ENCODE data around the gene SPRR2D. TPM values are rescaled to one million over a fixed set of nuclear protein-coding genes. Genes with fewer than 3 reads are reported as not detected.

SPRR2D gene
- total and polyA plus RNA-seq, 7 experiments from 2014 or later, result not detected

- Histone ChIP-seq H3K4me3 (ENCODE audit: low read length) (no peak overlapping the region), H3K27ac (ENCODE audit: low read depth, low read length) (no peak overlapping the region), H3K36me3 (ENCODE audit: control insufficient read depth in 2 of 3, insufficient read depth in 3 of 3, low read length in 3 of 3) (no peaks in the 10 kb centered on the region), H3K9me3 (ENCODE audit: control insufficient read depth in 2 of 3, low read length in 3 of 3) (no peaks in the 10 kb centered on the region), H3K27me3 (ENCODE audit: control insufficient read depth in 2 of 2, insufficient read depth in 2 of 2, low read length in 2 of 2) (no peaks in the 10 kb centered on the region), H3K4me1 (ENCODE audit: control insufficient read depth in 2 of 2, insufficient read depth in 2 of 2, low read length in 2 of 2) (no peaks in the 10 kb centered on the region)
- peaks cover 15 to 29% (median 24%) of the 10 kb centered on the region in 5 donors for H3K27me3 Mint-ChIP-seq
- no peak overlapping the region for H3K4me3 Mint-ChIP-seq
- no peak overlapping the region for H3K27ac Mint-ChIP-seq
- intact Hi-C loops (cut with micrococcal nuclease), result no loop called here
- no peaks in the 10 kb centered on the region for H3K4me1 Mint-ChIP-seq
- ChIA-PET POLR2A (no interaction called here), CTCF (no interaction called here)
- DNase-seq (no peak), ATAC-seq (no peak)
- peaks cover 0 to 19% (median 5%) of the 10 kb centered on the region in 11 donors for H3K9me3 Mint-ChIP-seq
- H3K36me3 Mint-ChIP-seq, result no peaks in the 10 kb centered on the region
These were observed 43.0 kb downstream of the SPRR2D start for GRCh38 chr1:152997901-152998300.

GRCh38 chr1:152996633-152997400, 44.1 kb downstream of the SPRR2D start:
- peaks cover 17 to 25% (median 23%) of the 10 kb centered on the region in 5 donors for H3K27me3 Mint-ChIP-seq
- intact Hi-C loops (cut with micrococcal nuclease), result no loop called here
- ATAC-seq, result no peak
- Histone ChIP-seq H3K27ac (ENCODE audit: low read depth, low read length) (no peak overlapping the region), H3K4me3 (ENCODE audit: low read length) (no peak overlapping the region), H3K27me3 (ENCODE audit: control insufficient read depth in 2 of 2, insufficient read depth in 2 of 2, low read length in 2 of 2) (no peaks in the 10 kb centered on the region), H3K36me3 (ENCODE audit: control insufficient read depth in 2 of 3, insufficient read depth in 3 of 3, low read length in 3 of 3) (no peaks in the 10 kb centered on the region), H3K4me1 (ENCODE audit: control insufficient read depth in 2 of 2, insufficient read depth in 2 of 2, low read length in 2 of 2) (no peaks in the 10 kb centered on the region), H3K9me3 (ENCODE audit: control insufficient read depth in 2 of 3, low read length in 3 of 3) (no peaks in the 10 kb centered on the region)
- H3K27ac Mint-ChIP-seq, result no peak overlapping the region
- H3K36me3 Mint-ChIP-seq, result no peaks in the 10 kb centered on the region
- no peaks in the 10 kb centered on the region for H3K4me1 Mint-ChIP-seq
- ChIA-PET CTCF (no interaction called here), POLR2A (no interaction called here)
- DNase-seq, result no peak
- peaks cover 0 to 19% (median 5%) of the 10 kb centered on the region in 11 donors for H3K9me3 Mint-ChIP-seq
- H3K4me3 Mint-ChIP-seq, result no peak overlapping the region

- ChIA-PET CTCF (no interaction called here), POLR2A (no interaction called here)
- Mint-ChIP-seq H3K4me3 (no peak overlapping the region), H3K9me3 (peaks cover 0 to 19% (median 5%) of the 10 kb centered on the region in 11 donors), H3K4me1 (no peaks in the 10 kb centered on the region), H3K27ac (no peak overlapping the region), H3K36me3 (no peaks in the 10 kb centered on the region), H3K27me3 (peaks cover 18 to 31% (median 26%) of the 10 kb centered on the region in 5 donors)
- Histone ChIP-seq H3K4me3 (ENCODE audit: low read length) (no peak overlapping the region), H3K4me1 (ENCODE audit: control insufficient read depth in 2 of 2, insufficient read depth in 2 of 2, low read length in 2 of 2) (no peaks in the 10 kb centered on the region), H3K27ac (ENCODE audit: low read depth, low read length) (no peak overlapping the region), H3K36me3 (ENCODE audit: control insufficient read depth in 2 of 3, insufficient read depth in 3 of 3, low read length in 3 of 3) (no peaks in the 10 kb centered on the region), H3K9me3 (ENCODE audit: control insufficient read depth in 2 of 3, low read length in 3 of 3) (no peaks in the 10 kb centered on the region), H3K27me3 (ENCODE audit: control insufficient read depth in 2 of 2, insufficient read depth in 2 of 2, low read length in 2 of 2) (no peaks in the 10 kb centered on the region)
- no peak for DNase-seq
- ATAC-seq, result no peak
- intact Hi-C loops (cut with micrococcal nuclease), result no loop called here
These were observed 45.1 kb downstream of the SPRR2D start for GRCh38 chr1:152995842-152996241.

GRCh38 chr1:152993186-152993585, 47.7 kb downstream of the SPRR2D start:
- Mint-ChIP-seq H3K36me3 (no peaks in the 10 kb centered on the region), H3K4me3 (peak overlapping the region in 1 of 10 donors; percentile 4), H3K27me3 (peaks cover 19 to 32% (median 23%) of the 10 kb centered on the region in 5 donors), H3K27ac (no peak overlapping the region), H3K4me1 (no peaks in the 10 kb centered on the region), H3K9me3 (peaks cover 0 to 19% (median 5%) of the 10 kb centered on the region in 11 donors)
- no peaks in the 10 kb centered on the region for H3K36me3 ChIP-seq (ENCODE audit: control insufficient read depth in 2 of 3, insufficient read depth in 3 of 3, low read length in 3 of 3)
- H3K27ac ChIP-seq (ENCODE audit: low read depth, low read length), result no peak overlapping the region
- no peak overlapping the region for H3K4me3 ChIP-seq (ENCODE audit: low read length)
- ChIA-PET CTCF (no interaction called here), POLR2A (no interaction called here)
- DNase-seq (no peak), ATAC-seq (no peak)
- intact Hi-C loops (cut with micrococcal nuclease), result no loop called here
- H3K9me3 ChIP-seq (ENCODE audit: control insufficient read depth in 2 of 3, low read length in 3 of 3), result no peaks in the 10 kb centered on the region
- H3K4me1 ChIP-seq (ENCODE audit: control insufficient read depth in 2 of 2, insufficient read depth in 2 of 2, low read length in 2 of 2), result no peaks in the 10 kb centered on the region
- H3K27me3 ChIP-seq (ENCODE audit: control insufficient read depth in 2 of 2, insufficient read depth in 2 of 2, low read length in 2 of 2), result no peaks in the 10 kb centered on the region

Other genes with a start within 250 kb of the SPRR2D start
- not detected for gene LCE1D, start 244.4 kb downstream of the SPRR2D start, total RNA-seq
- not detected for gene LCE1D, start 244.4 kb downstream of the SPRR2D start, polyA plus RNA-seq
- gene LCE1C, start 234.5 kb downstream of the SPRR2D start, total RNA-seq, result not detected
- gene LCE1C, start 234.5 kb downstream of the SPRR2D start, polyA plus RNA-seq, result not detected
- not detected for gene LCE1B, start 229.1 kb downstream of the SPRR2D start, total RNA-seq
- not detected for gene LCE1B, start 229.1 kb downstream of the SPRR2D start, polyA plus RNA-seq
- gene LCE1A, start 213.6 kb downstream of the SPRR2D start, total RNA-seq, result not detected
- gene LCE1A, start 213.6 kb downstream of the SPRR2D start, polyA plus RNA-seq, result not detected
- not detected for gene LCE6A, start 198.3 kb downstream of the SPRR2D start, total RNA-seq
- gene LCE6A, start 198.3 kb downstream of the SPRR2D start, polyA plus RNA-seq, result not detected
- not detected for gene LCE7A, start 181.1 kb downstream of the SPRR2D start, total RNA-seq
- not detected for gene LCE7A, start 181.1 kb downstream of the SPRR2D start, polyA plus RNA-seq
- not detected for gene SMCP, start 162.8 kb downstream of the SPRR2D start, total RNA-seq
- gene SMCP, start 162.8 kb downstream of the SPRR2D start, polyA plus RNA-seq, result not detected
- not detected for gene IVL, start 132.6 kb downstream of the SPRR2D start, total RNA-seq
- not detected for gene IVL, start 132.6 kb downstream of the SPRR2D start, polyA plus RNA-seq
- gene SPRR5, start 93.9 kb downstream of the SPRR2D start, total RNA-seq, result not detected
- not detected for gene SPRR5, start 93.9 kb downstream of the SPRR2D start, polyA plus RNA-seq
- not detected for gene SPRR4, start 70.5 kb downstream of the SPRR2D start, total RNA-seq
- not detected for gene SPRR4, start 70.5 kb downstream of the SPRR2D start, polyA plus RNA-seq
- not detected for gene SPRR1A, start 57.0 kb downstream of the SPRR2D start, total RNA-seq
- gene SPRR1A, start 57.0 kb downstream of the SPRR2D start, polyA plus RNA-seq, result not detected
- gene SPRR3, start 39.4 kb downstream of the SPRR2D start, total RNA-seq, result not detected
- not detected for gene SPRR3, start 39.4 kb downstream of the SPRR2D start, polyA plus RNA-seq
- not detected for gene SPRR1B, start 9.9 kb downstream of the SPRR2D start, total RNA-seq
- gene SPRR1B, start 9.9 kb downstream of the SPRR2D start, polyA plus RNA-seq, result not detected
- not detected for gene SPRR2A, start 16.4 kb upstream of the SPRR2D start, total RNA-seq
- not detected for gene SPRR2A, start 16.4 kb upstream of the SPRR2D start, polyA plus RNA-seq
- gene SPRR2B, start 30.5 kb upstream of the SPRR2D start, total RNA-seq, result not detected
- not detected for gene SPRR2B, start 30.5 kb upstream of the SPRR2D start, polyA plus RNA-seq
- not detected for gene SPRR2E, start 53.4 kb upstream of the SPRR2D start, total RNA-seq
- gene SPRR2E, start 53.4 kb upstream of the SPRR2D start, polyA plus RNA-seq, result not detected
- not detected for gene SPRR2F, start 72.4 kb upstream of the SPRR2D start, total RNA-seq
- gene SPRR2F, start 72.4 kb upstream of the SPRR2D start, polyA plus RNA-seq, result not detected
- gene SPRR2G, start 109.8 kb upstream of the SPRR2D start, total RNA-seq, result not detected
- gene SPRR2G, start 109.8 kb upstream of the SPRR2D start, polyA plus RNA-seq, result not detected
- gene LELP1, start 162.3 kb upstream of the SPRR2D start, total RNA-seq, result not detected
- gene LELP1, start 162.3 kb upstream of the SPRR2D start, polyA plus RNA-seq, result not detected
- not detected for gene PRR9, start 176.5 kb upstream of the SPRR2D start, total RNA-seq
- not detected for gene PRR9, start 176.5 kb upstream of the SPRR2D start, polyA plus RNA-seq
- not detected for gene LORICRIN, start 218.6 kb upstream of the SPRR2D start, total RNA-seq
- gene LORICRIN, start 218.6 kb upstream of the SPRR2D start, polyA plus RNA-seq, result not detected